ENCODE measurements around the gene MYCBP2.

MYCBP2 gene

DNA sequence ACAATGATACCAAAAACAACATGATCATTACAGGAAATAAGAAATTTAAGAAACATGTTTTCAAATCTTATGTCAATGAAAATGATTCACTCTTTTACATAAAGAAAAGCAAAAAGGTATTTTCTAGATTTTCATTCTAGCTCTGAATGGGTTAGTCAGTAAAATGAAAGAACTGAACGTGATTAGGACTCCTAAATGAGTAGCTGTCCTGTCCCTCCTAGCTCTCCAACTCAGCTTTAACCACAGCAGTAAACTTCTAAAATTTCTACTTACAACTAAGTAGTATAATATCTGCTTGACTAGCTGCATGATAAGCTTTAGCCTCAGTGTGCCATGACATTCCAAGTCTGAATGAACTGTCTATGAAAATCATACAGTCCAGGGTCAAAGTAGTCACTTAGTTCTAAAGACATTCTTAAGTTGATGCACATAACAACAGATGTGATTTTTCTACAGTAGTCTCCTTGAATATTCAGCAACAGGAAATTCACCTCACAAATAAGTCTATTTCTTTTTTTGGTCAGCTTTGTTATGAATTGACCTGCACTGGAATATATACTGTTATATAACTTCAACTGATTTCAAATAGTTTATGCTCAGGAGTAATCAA, 136.4 kb downstream of the MYCBP2 start:
- DNase-seq, result no peak

DNA sequence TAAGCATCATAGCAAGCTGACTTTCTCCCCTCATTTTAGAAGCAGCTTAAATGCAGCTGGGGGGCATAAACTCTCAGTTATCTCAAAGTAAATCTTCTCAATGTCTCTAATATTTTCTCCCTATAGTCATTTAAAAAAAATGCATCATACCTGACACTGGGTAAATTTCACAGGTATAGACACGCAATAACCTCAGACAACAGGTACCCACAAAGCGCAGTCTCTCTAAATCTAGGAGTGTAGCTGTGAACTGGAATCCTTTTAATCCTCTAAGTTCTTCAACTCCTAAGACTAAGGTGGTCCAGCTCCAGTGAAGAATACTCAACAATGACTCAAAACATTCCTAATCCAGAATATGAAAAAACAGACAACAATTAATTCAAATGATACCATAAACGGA, 141.2 kb downstream of the MYCBP2 start:
- no peak for DNase-seq

DNA sequence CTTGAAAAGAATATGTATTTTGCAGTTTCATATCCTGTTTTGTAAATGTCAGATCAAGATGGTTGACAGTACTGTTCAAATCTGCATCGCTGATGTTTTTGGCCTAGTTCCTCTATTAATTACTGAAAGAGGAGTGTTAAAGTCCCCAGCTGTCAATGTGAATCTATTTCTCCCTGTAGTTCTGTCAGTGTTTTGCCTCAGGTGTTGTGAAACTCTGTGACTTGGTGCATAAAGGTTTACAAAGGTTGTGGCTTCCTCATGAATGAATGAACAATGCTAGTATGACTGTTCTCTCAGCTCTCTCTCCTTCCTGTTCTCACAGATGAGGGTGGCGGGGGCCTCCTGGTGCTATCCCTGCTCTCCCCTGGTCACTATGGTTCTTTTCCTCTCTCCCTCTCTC, 142.4 kb downstream of the MYCBP2 start:
- no peak for DNase-seq

DNA sequence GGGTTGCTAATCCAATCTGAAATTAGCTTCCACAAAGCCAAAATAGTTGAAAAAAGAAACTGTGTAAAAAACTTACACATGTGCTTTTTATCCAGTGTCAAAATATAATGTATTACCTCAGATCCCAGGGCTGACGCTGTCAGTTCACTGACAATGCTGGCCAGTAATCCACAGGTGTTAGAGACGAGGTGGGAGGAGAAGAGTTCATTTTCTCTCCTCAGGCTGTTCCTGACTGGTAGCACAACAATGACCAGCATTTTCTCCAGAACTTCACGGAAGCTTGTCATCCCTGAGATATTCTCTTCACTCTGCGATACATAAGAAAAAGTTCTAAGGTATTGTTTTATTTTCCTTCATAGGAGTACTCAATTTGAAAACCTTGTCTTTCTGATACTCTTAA, 146.9 kb downstream of the MYCBP2 start:
- DNase-seq, result no peak

DNA sequence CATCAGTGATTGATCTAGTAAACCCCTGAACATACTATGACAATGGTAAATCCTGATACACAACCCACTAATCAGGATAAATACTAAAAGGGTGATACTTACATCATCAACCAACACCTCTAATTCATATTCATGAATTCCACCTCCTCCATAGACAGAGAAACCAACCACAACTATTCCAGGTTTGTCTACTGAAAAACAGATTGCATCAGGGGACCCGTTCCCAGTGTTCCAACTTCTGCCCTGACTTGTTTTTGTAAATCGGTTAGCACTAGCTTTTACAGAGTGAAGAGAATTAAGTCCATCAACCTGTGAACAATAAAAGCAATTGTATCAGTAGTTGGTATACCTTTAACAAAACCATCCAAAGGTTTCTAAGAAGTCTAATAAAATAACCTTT, 149.2 kb downstream of the MYCBP2 start:
- no peak for DNase-seq

DNA sequence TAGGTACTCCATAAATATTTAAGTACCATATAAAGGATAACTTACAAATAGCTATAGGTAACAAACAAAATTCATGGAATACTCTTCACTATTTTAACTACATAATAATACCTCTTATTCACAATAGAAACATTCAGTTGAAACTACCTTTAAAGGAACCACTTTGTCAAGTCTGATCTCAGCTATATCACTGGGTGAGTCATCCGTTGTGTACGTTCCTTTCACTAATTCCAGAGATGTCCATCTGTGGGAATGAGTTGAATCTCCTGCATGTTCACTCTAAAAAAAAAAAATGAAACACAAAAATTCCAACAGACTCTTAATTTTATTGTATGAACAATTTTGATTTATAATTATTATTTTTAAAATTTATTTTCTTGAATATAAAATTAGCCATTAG, 150.5 kb downstream of the MYCBP2 start:
- no peak for DNase-seq

DNA sequence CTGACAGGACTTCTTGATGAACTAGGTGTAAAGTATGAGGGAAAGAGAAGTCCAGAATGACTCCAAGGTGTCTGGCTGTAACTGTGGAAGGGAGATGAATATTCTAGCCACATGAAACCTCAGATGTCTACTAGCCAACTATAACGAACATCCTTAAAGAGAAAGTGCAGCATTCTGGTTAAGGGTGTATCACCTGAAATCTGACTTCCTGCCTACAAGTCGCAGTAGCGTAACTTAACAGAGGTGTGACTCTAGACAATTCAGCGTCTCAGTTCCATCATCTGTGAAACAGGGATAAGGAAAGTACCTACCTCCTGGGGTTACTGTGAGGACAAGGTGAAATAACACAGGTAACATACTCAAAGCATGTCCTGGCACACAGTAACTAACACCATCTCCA, 154.2 kb downstream of the MYCBP2 start:
- DNase-seq, result no peak

DNA sequence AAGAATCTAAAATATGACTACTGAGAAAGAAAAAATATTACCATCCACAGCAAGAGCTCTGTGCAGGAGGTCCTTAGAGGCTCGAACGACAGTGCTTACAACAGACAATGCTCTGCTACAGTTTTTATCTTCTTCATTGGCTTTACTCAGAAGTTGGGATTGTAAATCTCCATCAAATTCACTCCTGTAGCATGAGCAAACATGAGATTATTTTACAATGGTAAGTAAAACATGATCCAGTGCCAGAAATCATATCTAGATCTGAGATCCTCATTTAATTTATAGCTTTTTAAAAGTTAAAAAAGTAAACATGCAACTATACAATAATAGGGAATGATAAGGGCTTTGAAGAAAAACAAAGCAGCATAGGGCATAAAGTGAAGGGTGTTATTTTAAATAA, 155.4 kb downstream of the MYCBP2 start:
- DNase-seq, result no peak

DNA sequence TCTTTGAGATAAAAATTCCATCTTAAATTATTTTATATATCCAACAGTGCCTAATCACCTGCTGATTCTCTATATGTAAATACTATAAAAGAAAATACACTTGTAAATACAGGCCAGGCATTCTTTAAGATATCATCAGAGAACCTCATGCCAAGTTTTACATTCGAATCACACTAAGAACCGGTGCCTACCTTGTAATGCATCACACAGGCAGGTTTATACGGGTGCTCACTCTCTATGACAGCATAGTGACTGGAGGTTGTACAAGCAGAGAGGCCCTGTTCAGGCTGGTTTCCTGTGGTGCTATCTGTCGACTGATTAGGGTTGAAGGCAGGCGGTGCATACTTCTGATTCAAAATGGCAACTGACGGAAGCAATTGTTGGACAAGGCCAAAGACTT, 158.7 kb downstream of the MYCBP2 start:
- no peak for DNase-seq

DNA sequence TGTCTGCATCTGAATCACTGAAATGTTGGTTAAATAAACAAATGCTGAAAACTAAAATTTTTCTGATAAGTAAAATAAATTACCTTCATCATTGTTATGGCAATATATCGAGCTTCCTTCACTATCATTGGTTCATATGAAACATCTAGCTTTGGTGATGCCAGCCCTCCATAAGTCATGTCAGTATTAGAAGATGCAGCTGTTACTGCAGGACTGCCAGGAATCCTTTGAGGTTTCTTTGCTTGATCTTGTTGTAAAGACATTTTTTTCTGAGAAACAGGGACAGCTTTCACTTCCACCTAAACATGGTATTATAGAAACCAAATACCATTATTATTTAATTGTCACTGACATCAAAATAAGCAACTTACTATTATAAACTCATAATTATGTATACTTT, 176.2 kb downstream of the MYCBP2 start:
- DNase-seq, result no peak

DNA sequence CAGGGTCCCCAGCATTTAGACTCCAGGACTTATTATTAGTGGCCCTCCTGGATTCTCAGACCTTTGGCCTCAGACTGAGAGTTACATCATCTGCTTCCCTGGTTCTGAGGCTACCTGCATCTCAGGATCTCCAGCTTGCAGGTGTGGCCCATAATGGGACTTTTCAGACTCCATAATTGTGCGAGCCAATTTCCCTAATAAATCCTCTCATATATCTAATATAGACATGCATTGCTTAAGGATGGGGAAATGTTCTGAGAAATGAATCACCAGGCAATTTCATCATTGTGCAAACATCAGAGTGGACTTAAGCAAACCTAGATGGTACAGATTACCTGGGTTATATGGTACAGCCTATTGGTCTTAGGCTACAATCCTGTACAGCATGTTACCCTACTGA, 183.5 kb downstream of the MYCBP2 start:
- DNase-seq, result no peak

DNA sequence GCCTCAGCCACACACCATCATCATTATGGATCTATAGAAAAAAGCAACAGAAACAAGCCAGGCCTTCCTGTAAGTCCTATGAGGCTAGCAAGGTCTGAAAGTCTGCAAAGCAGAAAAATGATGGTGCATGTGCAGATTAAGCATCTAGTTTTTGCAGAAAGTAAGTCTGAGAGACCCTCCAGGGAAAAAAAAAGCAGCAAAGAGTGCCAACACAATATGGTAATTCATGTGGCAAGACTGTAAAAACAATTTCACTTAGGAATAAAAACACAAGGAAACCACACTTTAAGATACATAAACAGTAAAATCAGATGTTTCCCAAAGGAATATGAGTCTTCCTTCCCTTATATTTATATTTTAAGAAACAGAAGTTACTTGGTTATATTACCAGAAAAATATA, 187.6 kb downstream of the MYCBP2 start:
- DNase-seq, result no peak

DNA sequence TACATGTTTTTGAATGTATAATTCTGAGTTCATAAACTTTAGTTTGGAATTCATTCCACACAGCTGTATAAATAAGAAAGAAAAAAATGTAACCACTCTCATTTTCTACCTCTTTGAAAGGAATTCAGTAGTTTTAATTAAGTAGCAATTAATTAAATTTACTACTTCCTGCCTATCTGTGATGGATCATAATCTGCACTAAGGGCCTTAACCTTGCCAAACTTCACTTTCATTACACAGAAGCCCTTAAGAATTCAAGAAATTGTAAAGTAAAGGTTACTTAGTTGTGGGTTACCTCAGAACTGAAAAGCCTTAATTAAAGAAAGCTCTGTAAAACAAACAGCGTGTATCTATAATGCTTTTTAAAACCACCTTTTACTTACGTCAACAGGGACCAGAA, 188.1 kb downstream of the MYCBP2 start:
- no peak for DNase-seq

DNA sequence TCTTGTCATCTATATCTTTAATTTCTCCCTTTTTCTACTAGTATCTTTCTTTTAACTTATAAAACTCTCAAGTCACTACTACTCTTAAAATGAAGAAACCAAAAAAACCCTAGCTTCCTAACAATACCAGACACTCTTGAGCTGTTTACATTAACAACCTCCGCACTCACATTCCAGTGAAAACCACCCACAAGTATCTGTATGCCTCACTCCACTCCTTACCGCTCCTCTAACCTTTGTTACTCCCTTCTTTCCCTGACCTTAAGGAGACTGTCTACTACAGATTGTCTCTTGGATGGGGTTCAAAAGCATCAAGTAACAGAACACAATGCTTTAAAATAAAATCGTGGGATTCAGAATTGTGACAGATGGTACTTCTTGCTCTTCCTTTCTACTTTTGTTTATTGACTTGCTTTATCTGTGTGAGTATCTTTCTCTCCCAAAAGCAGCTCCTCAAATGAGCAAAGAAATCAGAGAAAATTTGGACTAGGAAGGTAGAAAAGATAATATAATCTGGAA, 189.9 kb downstream of the MYCBP2 start:
- no peak for DNase-seq

DNA sequence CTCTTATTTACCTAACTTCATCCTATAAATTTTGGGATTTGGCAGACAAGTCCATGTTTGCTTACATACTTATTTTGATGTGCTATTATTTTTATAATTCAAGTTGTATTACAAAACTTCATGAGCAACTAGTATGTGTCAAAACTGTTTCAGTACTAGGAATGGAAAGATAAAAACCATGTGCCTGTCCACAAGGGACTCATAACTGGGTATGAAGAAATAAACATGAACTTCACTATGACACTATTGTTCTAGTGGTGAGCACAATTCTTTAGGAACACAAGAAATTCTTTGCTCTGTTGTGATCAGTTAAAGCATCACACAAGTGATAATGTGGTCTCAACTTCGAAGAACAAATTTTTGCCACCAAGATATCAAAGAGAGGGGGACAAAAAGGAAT, 202.5 kb downstream of the MYCBP2 start:
- no peak for DNase-seq

DNA sequence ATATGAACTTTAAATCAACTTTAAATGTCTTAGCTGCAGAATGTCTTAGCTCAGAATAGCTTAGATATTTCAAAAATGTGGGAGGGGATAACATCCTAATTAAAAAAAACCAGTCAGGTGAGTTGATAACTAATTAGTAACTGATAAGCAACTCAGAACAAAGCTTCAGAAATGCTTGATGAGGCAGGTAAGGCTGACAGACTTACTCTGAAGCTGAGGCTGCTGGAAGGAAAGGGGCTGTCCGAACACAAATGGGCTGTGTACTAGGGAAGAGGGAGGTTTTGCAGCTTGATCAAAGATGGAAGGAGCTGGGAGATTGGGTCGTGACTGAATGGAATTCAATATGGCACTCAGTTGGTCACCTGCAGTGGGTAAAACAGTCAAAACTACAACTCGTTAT, 208.8 kb downstream of the MYCBP2 start:
- DNase-seq, result no peak

DNA sequence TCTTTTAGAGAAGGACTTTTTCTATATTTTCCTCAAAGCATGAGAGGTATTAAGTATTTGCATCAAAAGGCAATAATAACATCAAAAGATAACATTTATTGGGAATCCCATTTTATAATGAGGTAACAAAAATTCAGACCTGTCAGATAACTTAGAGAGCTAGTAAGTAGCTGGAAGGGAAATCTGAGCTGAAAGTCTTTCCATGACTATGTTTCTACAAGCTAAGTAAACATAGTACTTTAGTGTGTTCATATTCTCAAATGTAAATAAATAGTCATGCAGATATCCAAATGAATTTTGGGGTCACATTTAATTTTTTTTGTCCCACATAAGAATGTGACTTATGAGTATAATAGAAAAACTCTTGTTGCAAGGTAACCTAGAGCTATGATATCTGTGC, 212.6 kb downstream of the MYCBP2 start:
- DNase-seq, result no peak

DNA sequence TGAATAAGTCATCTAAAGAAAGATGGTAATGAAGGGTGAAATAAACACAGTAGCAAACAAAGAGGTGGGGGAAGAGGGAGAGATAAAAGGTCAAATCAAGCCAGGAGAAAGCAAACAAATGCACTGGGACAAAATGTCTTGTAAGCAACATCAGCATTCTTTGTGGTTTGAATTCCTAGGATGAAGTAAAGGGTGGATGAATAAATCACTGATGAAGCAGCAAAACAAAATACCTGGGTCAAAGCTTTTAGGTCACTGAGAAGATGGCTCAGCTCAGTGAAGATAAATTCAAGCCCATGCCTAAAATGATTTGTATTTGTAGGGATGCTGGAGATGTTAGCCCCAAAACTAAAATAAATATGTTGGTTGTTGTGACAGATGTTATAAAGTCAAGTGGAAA, 213.4 kb downstream of the MYCBP2 start:
- DNase-seq, result no peak

DNA sequence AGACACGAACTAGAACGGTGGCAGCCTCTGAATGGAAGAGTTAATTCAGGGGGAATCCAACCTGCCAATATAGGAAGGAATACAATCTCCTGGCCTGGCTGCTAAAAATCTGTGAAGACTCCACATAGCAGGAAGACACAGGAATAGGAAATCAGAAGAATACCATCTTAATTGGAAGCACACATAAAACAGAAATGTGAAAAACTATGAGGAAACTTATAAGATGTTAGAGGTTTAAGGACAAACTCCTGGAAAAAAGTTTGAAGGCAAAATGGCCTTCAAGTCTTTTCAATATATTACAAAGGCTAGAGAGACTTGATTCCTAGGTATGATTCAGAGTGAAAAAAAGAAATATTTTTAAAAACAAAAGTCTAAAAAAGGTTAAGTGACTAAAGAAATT, 221.8 kb downstream of the MYCBP2 start:
- DNase-seq, result no peak

DNA sequence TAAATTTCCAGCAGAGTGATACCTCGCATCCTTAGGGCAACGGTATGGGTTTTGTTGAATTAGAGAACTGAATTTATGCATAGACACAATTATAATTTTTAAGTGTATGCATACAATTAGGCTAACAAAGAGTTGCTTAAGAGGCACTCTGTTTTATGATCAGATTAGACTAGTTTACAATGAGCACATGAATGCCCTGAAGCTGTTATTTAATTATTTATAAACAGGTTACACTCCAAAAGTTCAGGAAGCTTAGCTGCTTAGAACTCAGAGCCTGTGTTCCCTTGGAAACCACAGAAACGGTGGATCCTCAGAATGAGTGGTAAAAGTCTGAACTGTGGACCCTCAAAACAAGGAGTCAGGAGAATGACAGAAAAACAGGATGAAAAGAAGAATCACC, 227.5 kb downstream of the MYCBP2 start:
- no peak for DNase-seq

DNA sequence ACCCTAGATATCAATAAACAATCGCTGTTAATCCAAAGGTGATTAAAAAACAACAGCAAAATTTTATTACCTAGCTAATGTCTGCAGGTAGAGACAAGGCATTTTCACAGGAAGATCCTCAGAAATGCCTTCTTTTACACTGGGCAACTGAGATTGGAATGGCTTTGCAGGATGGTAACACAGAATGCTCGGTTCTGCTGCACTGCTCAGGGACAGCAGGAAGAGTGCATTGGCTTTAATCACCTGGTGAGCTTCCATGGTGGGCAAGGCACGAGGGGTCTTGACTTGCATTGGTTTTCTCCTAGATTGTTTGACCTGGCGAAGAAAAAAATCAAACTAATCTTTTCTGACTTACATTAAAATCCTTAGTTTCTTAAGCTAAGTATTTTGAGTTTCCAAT, 231.6 kb downstream of the MYCBP2 start:
- no peak for DNase-seq

DNA sequence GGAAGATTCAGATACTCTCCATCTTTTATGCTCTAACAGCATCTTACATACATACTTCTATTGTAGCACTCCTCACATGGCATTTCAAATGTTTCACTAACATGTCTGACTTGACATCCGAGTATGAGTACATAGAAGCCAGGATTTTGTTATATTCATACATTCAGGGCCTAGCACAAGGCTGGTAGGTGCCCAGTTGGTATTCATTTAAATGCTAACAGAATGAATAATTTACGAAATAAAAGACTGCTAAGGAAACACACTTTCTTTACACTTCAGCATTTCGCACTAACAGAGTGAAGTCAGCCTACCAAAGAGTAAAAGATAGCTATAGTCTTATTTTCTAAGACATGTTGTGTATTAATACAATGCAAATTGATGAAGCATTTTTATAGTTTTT, 232.1 kb downstream of the MYCBP2 start:
- no peak for DNase-seq

DNA sequence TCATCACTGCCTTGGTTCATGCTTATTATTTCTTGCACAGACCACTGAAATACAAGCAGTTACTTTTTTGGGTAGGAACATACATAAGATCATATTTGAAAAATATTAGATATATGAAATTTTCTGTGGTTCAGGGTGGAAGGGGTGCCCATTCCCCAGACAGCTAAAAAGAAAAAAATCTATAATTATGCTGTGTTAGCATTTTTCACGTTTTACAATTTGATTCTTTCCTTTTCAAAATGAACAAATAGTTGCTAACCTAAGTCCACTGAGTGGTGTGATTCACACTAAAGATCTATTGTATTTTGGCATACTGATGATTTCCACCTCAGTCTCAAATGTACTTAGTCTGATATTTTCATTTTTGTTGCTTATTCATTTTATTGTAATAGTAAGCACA, 233.2 kb downstream of the MYCBP2 start:
- DNase-seq, result no peak

DNA sequence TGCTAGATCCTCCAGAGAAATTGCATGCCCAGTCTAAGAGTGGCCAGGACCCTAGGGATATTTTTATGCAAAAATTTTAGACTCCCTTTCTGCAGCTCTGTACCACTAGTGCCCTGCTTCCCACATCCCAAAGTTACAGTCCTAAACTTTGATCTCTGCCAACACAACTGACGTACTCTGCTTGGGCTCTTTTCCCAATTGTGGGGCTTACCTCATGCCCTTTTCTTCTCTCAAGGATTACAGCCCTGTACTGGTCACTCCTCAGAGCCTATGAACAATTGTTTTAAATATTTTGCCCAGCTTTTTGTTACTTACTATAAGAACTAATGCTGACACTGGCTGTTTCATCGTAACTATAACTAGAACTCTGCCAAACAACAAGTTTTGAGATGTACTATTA, 242.1 kb downstream of the MYCBP2 start:
- DNase-seq, result no peak

DNA sequence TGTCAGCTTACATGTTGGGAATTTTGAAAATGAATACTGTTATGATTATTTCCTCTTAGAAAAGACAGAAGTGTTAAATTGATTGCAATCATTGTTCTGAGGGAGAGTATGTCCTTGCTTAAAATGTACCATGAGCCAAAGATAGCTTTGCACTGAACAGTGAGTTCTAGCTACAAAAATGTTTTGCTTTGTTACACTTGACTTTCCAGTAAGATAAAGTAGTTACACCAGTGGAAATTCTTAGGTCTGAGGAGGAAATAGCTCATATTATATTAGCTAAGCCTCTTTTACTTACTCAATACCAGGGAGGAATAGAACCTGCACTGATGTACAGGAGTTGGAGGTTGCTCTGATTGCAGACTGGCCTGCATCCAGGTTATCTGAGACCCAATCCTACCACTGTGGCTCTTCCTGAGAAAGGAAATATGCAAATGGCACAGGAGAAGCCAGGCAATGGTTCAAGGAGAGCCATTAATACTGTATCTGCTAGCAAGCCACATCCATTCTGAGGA, 246.9 kb downstream of the MYCBP2 start:
- DNase-seq, result no peak

DNA sequence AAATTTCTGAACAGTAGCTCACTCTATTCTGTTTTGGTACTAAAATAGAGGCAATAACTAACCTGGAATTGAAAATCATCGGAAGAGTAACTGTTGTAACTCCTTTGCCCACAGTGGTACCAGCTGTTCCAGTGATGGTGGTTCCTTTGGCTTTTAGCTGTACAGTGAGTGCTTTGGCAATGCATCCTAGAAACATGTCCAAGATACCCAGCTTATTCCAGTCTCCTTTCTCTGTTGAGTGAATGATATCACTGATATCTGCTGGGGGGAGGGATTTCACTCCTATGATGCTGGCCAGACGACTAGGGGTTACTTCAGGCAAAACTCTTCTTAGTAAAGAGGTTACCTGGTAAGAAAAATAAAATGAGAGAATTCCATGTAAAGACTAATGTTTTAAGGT, 259.4 kb downstream of the MYCBP2 start:
- DNase-seq, result no peak

Measured in Kasumi-1 (cell line).